Stimulated activated CD8-positive, alpha-beta memory T cell treated with anti-CD3 and anti-CD28 coated beads, Interleukin-4, amount 100 ng/mL, for 1 hour (primary cell): Measurements from ENCODE around the gene ADD2.
"Not testable (repeated sequence)": the region's sequence is repeated elsewhere in the genome, so short reads cannot be mapped to it uniquely, and the experiment has no call there.

Experiments used
- DNase-seq, 2 donors: peaks; one replicate each; pipeline ENCODE4 v3.0.0-alpha.2; 2020; ENCODE audit warnings: low read depth in 2 of 2, low spot score in 1 of 2

The ADD2 gene

DNA sequence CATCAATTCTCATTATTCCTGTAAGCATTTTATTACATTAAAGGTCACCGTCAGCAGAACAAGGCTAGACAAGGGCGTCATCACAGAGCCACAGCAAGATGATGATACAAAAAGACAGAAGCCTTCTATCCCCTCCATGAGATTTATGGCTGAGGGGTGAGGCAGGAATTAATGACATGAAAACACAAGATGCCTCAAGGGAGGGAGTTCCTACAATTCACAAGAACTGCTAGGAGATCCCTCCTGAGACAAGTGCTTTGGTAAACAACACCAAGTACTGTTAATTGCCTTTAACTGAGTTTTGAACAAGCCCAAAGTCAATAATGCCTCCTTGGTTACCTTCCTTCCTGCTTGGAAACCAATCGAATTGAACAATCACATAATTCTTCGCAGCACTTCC lies 14.1 kb downstream of the ADD2 start:
- DNase-seq, result no peak

DNA sequence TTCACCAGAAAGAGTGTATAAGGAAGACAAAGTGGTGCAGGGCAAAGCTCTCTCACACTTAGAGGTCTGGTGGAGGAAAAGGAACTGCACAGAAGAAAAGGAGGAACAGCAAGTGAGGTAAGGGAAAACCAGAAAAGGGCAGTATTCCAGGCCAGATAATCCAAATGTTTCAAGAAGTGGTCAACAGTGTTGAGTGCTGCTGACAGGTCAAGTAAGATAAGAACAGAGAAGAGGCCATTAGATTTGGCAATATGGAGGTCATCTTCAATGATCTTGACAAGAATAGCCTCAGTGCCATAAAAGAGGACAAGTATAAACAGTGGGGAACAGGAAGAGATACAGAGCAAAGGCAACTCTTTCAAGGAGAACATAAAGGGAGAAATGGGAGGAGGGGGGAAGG lies 15.0 kb downstream of the ADD2 start:
- no peak for DNase-seq

- DNase-seq, result no peak
Observed at GRCh38 chr2:70752396-70752795, 15.6 kb downstream of the ADD2 start.

DNA sequence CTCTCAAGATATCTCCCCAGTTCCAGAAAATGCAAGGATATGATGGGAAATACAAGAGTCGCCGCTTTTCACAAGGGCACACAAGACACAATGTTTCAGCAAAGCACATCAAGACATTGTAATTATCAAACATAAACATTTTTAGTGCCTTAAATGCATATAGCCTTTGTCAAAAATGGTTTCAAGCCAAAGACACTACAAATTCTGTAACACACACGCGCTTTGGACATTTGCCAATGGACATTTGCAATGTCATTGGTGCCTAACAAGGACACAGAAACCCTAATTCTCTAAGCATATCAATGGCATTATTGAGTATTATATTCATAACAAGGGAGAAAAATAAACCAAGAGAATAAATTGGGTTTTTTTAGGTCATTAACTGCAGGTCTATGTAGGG lies 16.1 kb downstream of the ADD2 start:
- DNase-seq, result no peak

DNA sequence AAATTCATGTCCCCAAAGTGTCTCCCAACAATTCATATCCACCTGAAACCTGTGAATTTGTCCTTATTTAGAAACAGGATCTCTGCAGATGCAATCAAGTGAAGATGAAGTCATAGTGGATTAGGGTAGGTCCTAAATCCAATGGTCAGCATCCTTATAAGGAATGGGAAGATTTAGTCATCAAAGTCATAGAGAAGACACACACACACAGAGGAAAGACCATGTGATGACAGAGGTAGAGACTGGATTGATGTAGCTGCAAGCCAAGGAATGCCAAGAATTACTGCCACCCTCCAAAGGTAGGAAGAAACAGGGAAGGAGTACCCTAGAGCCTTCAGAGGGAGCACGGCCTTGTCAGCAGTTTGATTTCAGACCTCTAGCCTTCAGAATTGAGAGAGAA lies 17.7 kb downstream of the ADD2 start:
- no peak for DNase-seq

DNA sequence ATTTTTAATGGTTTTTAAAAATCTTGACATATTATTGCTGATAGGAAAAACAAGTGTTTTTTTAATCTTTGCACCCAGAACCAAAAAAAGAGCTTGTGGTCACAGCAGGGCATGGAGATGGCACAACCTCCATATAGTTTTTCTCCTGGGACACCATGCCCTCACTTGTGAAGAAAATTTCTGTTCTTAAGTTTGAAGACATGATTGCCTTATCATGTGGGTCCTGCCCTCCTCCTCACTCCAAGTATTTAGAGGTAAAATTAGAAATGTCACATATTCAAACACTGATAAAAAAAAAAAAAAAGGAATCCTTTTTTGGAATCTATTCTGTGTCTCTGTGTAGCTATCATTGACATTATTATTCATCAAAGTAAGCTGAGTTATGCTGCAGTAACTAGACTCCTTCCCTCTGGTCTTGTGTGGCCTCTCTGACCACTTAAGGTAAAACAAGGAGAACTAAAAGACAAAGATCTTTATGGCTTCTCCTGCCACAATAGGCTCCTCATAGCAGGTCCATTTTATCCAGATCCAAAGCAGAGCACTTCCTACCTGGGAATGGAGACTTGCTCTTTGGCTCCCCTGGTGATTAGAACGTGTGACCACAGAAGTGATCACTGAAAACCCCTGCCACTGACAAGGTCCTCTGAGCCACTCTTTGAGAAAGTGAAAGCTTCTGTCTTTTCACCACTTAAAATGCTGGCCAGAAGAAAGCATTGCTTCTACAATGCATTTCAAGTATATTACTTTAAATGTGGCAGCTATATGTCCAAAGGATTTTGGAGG lies 19.8 kb downstream of the ADD2 start:
- no peak for DNase-seq

DNA sequence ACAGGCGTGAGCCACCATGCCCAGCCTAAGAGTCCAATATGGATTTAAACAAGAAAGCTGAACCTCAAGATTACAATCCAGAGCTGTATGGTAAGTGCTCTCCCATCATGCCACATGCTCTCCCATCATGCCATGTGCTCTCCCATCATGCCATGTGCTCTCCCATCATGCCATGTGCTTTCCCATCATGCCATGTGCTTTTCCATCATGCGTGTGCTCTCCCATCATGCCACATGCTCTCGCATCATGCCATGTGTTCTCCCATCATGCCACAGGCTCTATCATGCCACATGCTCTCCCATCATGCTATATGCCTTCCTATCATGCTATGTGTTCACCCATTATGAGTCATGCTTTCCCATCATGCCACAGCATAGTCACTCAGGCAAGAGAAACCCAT lies 20.7 kb downstream of the ADD2 start:
- no peak for DNase-seq

DNA sequence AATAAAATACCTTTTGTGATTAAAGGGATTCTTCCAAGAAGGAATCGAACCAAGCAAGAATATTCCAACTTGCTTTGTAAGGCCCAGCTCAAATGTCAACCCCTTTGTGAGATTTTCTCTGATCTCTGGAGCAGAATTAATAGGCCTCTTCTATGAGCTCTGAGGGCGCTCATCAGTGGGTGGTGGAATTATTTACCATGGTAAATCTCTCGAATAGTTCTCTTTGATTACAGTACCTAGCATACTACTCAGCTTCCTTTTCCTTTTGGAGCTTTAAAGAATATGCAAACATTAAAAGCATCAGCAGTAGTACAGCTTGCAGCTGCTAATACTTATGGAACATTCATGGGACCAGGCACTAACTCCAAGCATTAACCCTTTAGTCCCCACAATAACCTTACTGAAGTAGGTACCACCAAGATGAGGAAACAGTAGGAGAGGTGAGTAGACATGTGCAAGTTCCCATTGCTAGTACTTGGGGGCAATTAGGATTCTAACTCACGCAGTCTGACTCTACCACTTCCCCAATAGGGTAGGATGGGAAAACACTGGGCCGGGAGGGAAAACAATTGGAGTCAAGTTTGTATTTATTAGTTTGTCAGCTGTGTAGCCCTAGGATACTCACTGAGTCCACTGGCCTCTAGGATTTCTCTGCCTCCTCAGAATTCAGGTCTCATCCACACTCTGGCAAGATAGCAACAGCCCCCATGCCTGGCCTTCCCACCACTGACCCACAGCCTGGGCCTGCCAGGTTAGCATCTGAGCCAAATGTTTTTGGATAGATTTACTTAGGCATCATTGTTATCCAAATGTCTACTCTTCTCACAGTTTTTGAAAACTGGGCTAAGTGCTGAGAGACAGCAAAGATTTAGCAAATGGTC lies 21.7 kb downstream of the ADD2 start:
- no peak for DNase-seq

- no peak for DNase-seq
Observed at GRCh38 chr2:70745276-70745825, 22.6 kb downstream of the ADD2 start.

GRCh38 chr2:70744397-70744796 lies 23.6 kb downstream of the ADD2 start:
- no peak for DNase-seq

GRCh38 chr2:70743677-70744076 lies 24.3 kb downstream of the ADD2 start:
- DNase-seq, result no peak

- no peak for DNase-seq
Observed at GRCh38 chr2:70743068-70743467, 24.9 kb downstream of the ADD2 start.

DNA sequence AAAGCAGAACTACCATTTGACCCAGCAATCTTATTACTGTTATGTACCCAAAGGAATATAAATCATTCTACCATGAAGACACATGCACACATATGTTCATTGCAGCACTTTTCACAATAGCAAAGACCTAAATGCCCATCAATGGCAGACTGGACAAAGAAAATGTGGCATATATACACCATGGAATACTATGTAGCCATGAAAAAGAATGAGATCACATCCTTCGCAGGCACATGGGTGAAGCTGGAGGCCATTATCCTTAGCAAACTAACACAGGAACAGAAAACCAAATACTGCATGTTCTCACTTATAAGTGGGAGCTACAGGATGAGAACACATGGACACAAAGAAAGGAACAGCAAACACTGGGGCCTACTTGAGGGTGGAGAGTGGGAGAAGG lies 28.5 kb downstream of the ADD2 start:
- not testable (repeated sequence) for DNase-seq

GRCh38 chr2:70738159-70738558 lies 29.8 kb downstream of the ADD2 start:
- no peak for DNase-seq

DNA sequence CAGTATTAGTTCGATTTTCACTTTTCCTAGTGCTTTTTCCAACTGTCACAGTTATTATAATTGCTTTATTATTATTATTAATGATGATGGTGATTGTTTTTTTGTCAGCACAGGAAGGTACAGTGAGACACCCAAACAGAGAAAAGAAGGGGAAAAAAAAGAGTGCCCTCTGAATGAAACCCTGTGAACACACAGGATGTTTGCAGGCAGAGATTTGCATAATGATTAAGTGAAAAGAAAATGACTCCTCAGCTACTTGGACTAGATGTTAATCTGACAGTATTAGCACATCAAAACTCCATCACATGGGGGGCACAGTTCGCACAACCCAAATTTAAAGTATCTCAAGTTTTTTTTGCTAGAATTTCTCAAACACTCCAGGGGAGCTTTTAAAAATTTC lies 32.9 kb downstream of the ADD2 start:
- no peak for DNase-seq

DNA sequence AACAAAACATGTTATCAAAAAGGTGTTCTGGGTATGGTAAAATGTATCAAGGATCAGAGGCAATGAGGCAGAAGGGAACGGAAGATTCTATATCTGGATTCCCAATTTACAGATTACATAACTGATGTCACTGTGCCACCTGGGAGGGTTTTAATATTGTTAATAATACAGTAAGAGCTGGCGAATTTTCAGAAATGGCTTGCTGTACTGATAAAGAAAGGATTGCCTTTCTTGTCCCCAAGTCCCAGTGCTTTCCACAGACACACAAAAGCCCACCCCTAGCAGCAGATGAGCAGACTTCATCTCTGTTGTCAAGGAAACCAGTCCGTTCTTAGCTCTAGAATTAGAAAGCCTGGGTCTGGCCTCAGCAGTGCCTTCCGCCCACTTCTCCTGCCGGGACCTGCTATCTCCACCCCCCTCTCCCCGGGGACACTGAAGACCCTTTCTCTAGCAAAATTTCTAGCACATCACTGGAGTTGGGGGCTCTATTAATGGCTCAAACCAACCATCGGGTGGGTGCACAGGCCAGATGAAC lies 34.3 kb downstream of the ADD2 start:
- DNase-seq, result no peak

- DNase-seq, result no peak
Observed at GRCh38 chr2:70732766-70733645, 35.0 kb downstream of the ADD2 start.

DNA sequence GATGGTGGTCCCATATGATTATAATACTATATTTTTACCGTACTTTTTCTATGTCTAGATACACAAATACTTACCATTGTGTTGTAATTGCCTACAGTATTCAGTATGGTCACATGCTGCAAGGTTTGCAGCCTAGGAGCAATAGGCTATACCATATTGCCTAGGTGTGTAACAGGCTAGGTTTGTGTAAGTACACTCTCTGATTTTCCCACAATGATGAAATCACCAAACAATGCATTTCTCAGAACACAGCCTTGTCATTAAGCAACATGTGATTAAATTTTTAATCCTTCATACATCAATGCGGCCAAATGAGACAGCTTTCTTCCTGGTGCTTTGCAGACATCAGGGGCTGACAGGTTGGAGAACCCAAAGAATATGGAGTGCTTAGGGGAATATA lies 37.3 kb downstream of the ADD2 start:
- DNase-seq, result no peak

GRCh38 chr2:70729647-70730046 lies 38.4 kb downstream of the ADD2 start:
- DNase-seq, result no peak

- no peak for DNase-seq
Observed at GRCh38 chr2:70728128-70728527, 39.9 kb downstream of the ADD2 start.
